Stimulated activated CD8-positive, alpha-beta memory T cell treated with anti-CD3 and anti-CD28 coated beads, Interleukin-4, amount 100 ng/mL, for 24 hours (primary cell): Measurements from ENCODE around the gene POLR2L.

Experiments
- DNase-seq: peaks from one replicate; pipeline ENCODE4 v3.0.0-alpha.2; 2020; ENCODE audit warnings: low read depth

Gene POLR2L

DNA sequence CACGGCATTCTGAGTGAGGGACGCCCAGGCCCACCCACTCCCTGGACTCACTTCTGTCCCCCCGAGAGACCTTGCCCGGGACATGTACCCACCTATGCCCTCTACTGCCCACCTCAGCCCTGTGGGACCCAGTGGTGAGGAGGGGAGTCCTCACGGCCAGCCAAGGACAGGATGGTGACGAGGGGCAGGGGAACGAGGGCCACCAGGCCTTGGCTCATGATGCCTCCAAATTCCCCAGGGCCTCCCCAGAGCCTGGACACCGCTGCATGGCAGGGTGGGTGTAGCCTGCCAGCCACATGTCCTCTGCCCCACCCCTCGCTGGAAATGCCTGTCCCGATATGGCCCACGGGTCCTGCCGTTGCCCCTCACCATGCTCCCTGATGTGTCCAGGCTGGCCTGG lies 26.5 kb upstream of the POLR2L start:
- DNase-seq: no peak

GRCh38 chr11:868394-868793 lies 26.1 kb upstream of the POLR2L start:
- no peak for DNase-seq

DNA sequence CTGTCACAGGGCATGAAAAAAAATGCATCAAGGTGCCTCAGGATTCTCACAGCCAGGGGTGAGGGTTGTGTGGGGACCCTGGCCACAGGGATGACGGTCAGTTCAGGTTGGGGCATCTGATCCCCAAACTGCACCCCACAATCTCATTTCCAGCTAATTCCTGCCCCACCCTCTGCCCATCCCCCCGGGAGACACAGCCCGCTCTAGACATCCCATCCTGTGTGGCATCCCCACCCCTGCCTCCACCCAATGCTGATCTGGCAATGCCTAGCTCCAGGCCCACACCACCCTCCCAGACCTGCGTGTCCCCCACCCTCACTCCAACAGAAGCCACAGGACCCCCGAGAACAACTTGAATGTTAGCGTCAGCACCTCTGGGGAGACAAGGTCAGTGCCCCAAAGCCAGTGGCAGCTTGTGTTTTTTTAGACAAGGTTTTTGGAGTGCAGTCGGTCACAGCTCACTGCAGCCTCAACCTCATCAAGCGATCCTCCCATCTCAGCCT lies 25.6 kb upstream of the POLR2L start:
- no peak for DNase-seq

DNA sequence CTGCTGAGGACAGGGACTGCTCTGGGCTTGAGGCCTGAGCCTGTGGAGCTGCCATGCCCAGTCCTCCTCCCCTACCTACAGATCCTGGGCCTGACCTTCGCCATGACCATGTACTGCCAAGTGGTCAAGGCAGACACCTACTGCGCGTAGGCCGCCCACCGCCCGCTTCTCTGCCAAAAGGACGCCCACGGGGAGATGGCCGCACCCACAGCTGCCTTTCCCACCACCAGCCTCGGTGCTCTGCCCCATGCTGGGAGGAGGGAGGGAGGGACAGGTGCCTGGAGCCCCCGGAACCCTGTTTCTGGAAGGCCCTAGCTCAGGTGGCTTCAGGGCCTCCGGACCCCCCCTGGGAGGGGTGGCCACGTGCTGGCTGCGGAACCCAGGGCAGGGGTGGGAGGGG lies 24.2 kb upstream of the POLR2L start:
- DNase-seq: no peak

DNA sequence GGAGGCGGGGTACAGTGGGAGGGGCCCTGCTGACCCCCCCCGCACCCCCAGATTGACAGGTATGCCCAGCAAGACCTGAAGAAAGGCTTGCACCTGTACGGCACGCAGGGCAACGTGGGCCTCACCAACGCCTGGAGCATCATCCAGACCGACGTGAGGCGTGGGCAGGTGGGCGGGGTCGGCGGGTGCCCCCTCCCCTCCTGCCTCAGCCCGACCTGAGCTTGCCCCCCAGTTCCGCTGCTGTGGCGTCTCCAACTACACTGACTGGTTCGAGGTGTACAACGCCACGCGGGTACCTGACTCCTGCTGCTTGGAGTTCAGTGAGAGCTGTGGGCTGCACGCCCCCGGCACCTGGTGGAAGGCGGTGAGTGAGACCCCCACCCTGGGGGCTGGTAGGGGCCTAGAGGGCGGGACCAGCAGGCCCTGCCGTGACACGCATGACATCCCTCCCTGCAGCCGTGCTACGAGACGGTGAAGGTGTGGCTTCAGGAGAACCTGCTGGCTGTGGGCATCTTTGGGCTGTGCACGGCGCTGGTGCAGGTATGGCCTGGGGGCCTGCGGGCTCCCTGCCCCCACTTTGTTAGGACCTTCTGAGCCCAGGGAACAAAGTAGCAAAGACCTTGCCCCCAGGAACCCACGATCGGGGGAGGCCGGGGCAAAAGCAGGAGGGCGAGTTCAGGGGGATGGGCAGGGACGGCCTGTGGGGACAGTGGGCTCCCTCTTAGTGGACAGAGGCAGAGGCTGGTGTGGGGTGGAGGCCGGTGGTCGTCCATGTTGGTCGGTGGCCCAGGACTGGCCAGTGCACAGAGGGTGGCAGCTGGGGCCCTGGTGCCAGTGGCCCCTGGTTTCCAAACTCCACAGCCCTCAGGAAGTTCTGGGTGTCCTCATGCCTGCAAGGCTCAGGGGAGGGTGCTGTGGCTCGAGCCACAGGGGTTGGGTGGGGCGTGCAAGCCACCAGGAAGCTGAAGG lies 23.4 kb upstream of the POLR2L start:
- DNase-seq: no peak

DNA sequence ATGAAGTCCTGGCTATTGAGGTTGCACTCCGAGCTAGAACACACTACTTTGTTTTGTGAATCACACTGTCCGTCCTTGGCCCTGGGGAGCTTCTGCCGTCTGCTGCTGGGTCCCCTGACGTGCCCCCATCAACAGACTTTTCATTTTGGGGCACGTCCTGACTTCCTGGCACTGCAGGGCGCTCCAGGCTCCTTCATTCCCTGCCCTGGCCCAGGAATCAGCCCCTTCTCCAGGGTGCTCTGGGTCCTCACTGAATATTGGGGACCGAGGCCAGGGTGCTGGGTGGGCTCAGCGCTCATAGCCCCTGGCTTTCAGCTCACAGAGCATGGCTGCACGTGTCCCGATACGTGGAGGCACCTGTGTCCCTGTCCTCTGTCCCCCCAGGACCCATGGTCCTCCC lies 22.6 kb upstream of the POLR2L start:
- no peak for DNase-seq

DNA sequence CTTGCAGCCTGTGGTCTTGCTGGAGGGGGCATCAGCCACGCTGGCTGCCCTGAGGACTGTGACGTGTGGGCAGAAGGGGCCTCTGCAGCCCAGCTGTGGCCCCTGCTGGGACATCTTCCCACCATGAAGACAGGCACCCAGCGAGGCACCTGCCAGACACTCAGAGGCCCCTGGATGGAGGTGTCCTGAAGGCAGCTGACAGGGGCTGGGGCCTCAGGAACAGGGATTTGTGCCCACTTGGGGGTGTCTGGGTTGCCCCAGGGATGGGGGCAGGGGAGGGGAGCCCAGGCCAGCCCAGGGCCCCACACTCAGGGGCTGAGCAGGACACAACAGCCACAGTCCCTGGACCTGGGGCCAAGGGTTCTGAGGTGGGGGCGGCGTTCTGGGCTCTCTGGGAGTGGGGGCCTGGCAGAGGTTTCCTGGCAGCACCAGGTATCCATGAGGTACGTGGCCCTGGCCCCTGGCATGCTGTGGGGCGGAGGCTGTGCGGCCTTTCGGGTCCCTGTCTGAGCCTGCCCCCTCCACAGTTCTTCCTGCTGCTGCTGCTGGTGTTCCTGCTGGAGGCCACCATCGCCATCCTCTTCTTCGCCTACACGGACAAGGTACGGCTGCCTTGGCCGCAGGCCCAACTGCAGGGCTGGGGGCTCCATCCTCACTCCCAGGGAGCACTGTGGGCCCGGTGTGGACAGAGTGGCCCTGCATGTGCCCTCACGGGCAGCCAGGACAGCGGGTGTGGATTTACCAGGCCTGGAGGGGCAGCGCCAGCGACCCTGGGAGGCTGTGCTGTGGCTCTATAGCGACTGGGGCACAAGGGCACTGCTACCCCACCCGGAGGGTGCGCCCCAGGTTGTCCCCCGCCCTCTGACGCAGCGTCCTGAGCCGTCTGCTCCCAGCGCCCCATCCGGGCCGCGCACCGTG lies 21.8 kb upstream of the POLR2L start:
- no peak for DNase-seq

- DNase-seq: no peak
Measured at GRCh38 chr11:863023-863909, 20.9 kb upstream of the POLR2L start.

DNA sequence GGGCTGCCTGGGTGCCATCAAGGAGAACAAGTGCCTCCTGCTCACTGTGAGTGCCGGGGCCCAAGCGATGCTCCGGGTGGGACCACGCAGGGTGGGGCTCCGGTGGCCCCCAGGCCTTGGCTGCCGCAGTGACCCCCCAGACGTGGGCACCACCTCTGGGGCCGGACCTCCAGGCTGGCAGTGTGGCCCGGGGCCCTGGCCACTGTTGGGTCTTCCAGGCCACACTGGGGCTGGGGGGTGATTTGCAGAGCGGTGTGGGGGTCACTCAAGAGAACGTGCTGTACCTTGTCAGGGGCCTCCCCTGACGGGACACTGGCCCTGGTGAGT lies 20.3 kb upstream of the POLR2L start:
- DNase-seq: no peak

- no peak for DNase-seq
Measured at GRCh38 chr11:862081-862661, 19.8 kb upstream of the POLR2L start.

DNA sequence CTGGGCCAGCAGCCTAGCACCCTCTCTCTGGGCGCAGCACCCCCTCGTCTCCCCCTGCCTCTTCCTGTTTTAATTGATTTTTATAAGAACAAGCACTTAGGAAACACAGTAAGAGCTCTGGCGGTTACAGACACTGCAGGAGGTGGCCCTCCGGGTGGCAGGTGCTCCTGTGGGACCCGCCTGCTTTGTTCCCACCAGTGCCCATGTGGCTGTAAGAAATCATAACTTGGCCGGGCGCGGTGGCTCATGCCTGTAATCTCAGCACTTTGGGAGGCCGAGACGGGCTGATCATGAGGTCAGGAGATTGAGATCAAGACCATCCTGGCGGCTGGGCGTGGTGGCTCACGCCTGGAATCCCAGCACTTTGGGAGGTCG lies 18.8 kb upstream of the POLR2L start:
- no peak for DNase-seq

DNA sequence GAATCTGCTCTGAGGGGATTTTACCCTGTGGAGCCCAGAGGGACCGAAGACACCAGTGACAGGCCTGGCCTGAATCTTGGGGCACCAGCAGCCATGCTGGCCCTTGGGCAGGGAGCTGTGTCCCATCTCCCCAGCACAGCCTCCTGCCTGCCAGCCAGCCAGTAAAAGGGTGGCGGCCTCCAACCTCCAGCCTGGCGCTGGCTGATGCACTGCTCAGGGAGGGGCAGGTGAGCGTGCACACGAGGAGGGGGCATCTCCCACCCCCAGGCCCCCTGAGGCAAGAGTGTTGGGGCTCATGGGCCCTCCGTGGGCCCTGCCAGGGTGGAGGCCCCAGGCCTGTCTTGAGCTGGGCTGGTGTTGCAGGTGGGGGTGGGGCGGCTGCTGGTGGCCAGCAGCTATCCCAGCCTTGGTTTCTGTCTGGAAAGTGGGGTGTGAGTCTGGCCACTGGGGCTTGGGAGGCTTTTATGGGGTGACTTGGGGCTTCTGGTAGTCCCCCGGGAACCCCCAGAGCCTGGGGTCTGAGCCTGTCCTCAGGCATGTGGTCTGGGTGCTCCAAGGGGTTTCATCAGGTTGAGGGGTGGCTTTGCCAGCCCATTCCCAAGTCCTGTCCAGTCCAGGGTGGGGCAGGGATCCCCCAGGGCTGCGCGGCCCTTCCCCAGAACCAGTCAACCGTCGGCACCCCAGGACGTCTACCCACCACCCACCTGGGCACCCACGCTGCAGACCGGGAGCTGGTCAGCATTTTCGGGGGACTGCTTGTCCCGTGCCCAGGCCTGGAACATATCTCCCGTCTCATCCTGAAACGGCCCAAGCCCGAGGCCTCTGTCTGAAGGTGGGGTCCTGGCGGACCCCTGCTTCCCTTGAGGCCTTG lies 18.1 kb upstream of the POLR2L start:
- no peak for DNase-seq

DNA sequence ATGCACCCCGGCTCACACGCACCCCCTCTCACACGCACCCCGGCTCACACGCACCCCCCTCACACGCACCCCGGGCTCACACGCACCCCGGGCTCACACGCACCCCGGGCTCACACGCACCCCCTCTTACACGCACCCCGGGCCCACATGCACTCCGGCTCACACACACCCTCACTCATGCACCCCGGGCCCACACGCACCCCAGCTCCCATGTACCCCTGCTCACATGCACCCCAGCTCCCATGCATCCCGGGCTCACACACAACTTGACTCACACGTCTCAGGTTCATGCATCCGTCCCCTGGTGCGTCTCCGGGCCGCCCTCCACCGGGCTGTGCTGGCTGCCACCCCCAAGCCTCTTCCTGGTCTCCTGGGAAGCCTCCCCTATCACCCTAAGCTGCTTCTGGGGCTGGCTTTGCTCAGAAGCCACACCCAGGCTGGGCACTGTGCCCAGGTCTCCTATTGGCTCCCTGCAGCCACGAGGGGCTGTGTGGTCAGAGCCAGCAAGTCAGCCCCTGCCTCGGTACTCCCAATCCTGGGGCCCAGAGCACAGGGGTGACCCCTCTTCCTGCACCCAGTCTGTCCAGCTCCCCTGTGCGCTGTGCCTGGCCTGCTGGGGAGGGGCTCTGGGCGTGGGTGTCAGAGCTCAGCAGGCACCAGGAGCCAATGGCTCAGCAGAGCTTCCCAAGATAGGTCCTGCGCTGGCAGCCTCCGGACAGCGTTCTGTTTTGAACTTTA lies 17.2 kb upstream of the POLR2L start:
- DNase-seq: no peak

DNA sequence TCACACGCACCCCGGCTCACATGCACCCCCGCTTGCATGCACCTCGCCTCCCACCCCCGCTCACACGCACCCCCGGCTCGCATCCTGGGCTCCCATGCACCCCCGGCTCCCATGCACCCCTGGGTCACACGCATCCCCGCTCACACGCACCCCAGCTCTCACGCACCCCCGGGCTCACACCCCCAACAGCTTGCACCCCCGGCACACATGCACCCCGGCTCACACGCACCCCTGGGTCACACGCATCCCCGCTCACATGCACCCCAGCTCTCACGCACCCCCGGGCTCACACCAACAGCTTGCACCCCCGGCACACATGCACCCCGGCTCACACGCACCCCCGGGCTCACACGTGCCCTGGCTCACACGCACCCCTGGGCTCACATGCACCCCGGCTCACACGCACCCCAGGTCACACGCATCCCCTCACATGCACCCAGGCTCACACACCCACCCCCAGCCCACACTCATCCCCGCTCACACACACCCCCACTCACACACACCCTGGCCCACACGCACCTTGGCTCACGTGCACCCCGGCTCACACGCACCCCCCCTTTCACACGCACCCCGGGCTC lies 16.5 kb upstream of the POLR2L start:
- DNase-seq: no peak

GRCh38 chr11:858053-858761 lies 15.9 kb upstream of the POLR2L start:
- no peak for DNase-seq

DNA sequence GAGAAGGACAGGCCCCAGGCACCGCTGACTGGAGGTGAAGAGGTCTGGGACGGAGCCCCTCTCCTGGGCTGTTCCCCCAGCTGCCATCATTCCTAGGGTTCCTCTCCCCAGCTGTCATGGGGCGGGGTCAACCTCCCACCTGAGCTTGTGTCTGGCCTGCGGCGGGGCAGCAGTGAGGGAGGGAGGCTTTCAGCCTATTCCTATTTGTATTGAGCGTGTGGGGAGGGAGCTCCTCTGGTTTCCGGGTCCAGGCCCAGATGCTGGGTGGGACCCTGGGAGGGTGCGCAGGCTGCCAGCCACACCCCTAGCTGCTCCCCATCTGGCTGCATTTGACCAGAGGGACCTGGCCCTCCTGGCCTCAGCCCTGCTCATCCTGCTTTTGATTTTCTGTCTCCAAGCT lies 14.1 kb upstream of the POLR2L start:
- DNase-seq: no peak

DNA sequence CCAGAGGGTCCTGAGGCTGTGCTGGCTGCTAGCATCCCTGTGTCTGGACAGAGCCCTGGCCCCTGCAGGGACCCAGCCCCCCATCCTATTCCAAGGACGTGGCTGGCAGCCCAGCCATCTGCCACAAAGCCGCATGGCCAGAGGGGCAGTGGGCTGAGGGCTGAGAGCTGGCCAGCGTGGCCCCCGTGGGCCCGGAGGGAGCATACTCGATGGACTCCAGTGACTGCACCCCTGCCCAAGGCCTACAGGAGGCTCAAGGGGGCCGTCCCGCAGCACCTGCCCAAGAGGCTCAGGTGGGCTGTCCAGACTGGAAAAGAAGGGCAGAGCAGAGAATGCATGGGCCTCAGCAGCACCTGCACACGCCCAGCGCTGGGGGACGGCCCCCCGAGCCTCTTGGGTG lies 13.5 kb upstream of the POLR2L start:
- DNase-seq: no peak

GRCh38 chr11:855330-855674 lies 13.0 kb upstream of the POLR2L start:
- DNase-seq: no peak
